BLaER1 treated with 17β-estradiol and CSF1 and Interleukin-3, amounts not matched to agents 10 nM and 100 nM (cell line): ENCODE data around the gene BTBD17.
"Not testable (repeated sequence)": the region's sequence is repeated elsewhere in the genome, so short reads cannot be mapped to it uniquely, and the experiment has no call there.

Experiments
- H3K27ac ChIP-seq, 11 experiments: shearing (Covaris generic); formaldehyde crosslinking; 2 replicates each; pipeline ENCODE4 v1.8.1; 2022
- H3K27me3 ChIP-seq, 11 experiments: shearing (Covaris generic); formaldehyde crosslinking; 2 replicates each; pipeline ENCODE4 v1.8.1; 2022
- H3K36me3 ChIP-seq, 11 experiments: shearing (Covaris generic); formaldehyde crosslinking; 2 replicates each; pipeline ENCODE4 v1.8.1; 2022
- H3K4me1 ChIP-seq, 10 experiments: shearing (Covaris generic); formaldehyde crosslinking; 2 replicates each; pipeline ENCODE4 v1.8.1; 2022
- H3K4me2 ChIP-seq, 11 experiments: shearing (Covaris generic); formaldehyde crosslinking; 2 replicates each; pipeline ENCODE4 v1.8.1; 2022
- H3K4me3 ChIP-seq, 10 experiments: shearing (Covaris generic); formaldehyde crosslinking; 2 replicates each; pipeline ENCODE4 v1.8.1; 2022
- H3K9ac ChIP-seq, 11 experiments: shearing (Covaris generic); formaldehyde crosslinking; 2 replicates each; pipeline ENCODE4 v1.8.1; 2022
- H3K9me3 ChIP-seq, 11 experiments: shearing (Covaris generic); formaldehyde crosslinking; replicated peaks in 1 of 11; 2 replicates each; pipeline ENCODE4 v1.8.1; 2022
- H4K20me1 ChIP-seq, 11 experiments: shearing (Covaris generic); formaldehyde crosslinking; 2 replicates each; pipeline ENCODE4 v1.8.1; 2022
- Cebpa-rat ChIP-seq, 11 experiments: shearing (Covaris generic); IDR thresholded peaks; 2 replicates each; pipeline ENCODE4 v1.8.1; 2022

BTBD17 gene, protein sequence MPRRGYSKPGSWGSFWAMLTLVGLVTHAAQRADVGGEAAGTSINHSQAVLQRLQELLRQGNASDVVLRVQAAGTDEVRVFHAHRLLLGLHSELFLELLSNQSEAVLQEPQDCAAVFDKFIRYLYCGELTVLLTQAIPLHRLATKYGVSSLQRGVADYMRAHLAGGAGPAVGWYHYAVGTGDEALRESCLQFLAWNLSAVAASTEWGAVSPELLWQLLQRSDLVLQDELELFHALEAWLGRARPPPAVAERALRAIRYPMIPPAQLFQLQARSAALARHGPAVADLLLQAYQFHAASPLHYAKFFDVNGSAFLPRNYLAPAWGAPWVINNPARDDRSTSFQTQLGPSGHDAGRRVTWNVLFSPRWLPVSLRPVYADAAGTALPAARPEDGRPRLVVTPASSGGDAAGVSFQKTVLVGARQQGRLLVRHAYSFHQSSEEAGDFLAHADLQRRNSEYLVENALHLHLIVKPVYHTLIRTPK

DNA sequence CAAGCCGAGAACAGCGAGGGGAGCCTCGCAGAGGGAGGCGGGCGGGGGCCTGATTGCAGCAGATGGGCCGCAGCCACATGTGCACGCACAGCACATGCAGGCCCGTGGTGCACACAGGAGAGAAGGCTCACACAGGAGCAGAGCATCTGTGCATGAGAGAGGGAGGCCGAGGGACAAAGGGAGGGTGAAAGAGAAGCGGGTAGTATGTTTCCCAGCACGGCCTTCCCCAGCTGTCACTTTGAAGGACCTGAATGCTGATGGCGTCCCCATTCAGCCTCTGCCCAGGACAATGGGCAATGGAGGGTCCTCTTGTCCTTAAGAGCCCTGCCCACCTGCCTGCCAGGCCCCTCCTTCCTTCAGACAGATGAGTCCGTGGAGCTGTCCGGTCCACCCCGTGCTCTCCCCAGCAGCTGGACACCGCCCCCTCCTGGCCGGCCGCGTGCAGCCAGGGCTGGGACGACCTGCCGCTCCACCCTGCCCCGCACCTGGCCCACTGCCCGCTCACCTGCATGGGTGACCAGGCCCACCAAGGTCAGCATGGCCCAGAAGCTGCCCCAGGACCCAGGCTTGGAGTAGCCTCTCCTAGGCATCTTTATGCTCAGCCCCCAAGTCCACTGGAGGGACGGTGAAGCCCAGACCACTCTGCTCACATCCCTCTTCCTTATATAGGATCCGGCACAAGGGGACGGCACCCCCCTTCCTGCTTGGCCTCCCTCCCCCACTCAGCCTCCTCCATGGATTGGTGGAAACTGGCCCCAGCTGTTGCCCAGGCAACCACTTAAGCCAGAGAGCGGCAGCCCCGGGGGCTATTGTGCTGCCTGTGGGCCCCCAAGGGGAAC is at the start of gene BTBD17:
Gene BTBD17 (minus strand): TSS at position 639 of the 839 bp plus-strand sequence. CDS start 49 bp downstream, at position 590.
- H4K20me1 ChIP-seq: no peaks in the 10 kb centered on the region
- peaks cover 17 to 28% (median 24%) of the 10 kb centered on the region in 11 experiments for H3K27me3 ChIP-seq
- peaks cover 0 to 4% (median 0%) of the 10 kb centered on the region in 11 experiments; a peak in 1 of 22 replicates for H3K9me3 ChIP-seq
- TF ChIP-seq Cebpa-rat (IDR thresholded peaks at IDR 0.05): no peak
- no peak within 1 kb of the TSS for H3K9ac ChIP-seq
- H3K4me2 ChIP-seq: peak within 1 kb of the TSS; percentile 11 to 56 (median 42); a peak in 20 of 22 replicates
- H3K4me3 ChIP-seq: no peak within 1 kb of the TSS
- peaks cover 6 to 21% (median 19%) of the 10 kb centered on the region in 10 experiments; a peak in 19 of 20 replicates for H3K4me1 ChIP-seq
- H3K36me3 ChIP-seq: no peaks in the 10 kb centered on the region
- H3K27ac ChIP-seq: no peak within 1 kb of the TSS

DNA sequence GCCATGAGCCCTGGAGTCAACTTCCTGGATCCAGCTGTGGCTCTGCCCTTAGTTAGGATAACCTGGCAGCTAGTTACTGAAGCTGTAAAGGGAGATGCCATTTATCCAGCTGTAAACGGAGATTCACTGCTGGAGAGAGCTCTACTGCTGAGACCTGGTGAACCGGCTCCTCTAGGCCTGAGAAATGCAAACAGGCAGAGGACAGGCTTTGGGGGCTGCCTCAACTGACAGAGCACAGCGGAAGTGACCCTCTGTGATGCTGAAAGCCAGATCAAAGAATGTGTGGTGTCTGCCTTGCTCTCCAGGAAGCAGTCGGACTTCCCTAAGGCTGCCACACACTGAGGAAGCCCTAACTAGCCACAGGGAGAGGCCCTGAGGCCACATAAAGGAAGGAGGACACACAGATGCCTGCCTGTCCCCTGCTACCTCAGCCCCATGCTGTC is 48.4 kb upstream of the BTBD17 start:
- Histone ChIP-seq H3K27ac (peak overlapping the region in 8 of 11 experiments; percentile 13 to 61 (median 32); a peak in 13 of 22 replicates), H3K27me3 (no peaks in the 10 kb centered on the region), H4K20me1 (no peaks in the 10 kb centered on the region; a peak in 1 of 22 replicates), H3K4me2 (peak overlapping the region; percentile 36 to 79 (median 59)), H3K36me3 (no peaks in the 10 kb centered on the region), H3K9me3 (no peaks in the 10 kb centered on the region), H3K4me1 (peaks cover 13 to 33% (median 24%) of the 10 kb centered on the region in 10 experiments), H3K9ac (peak overlapping the region in 7 of 11 experiments; percentile 4 to 40 (median 32); a peak in 9 of 22 replicates), H3K4me3 (no peak overlapping the region)
- no peak for TF ChIP-seq Cebpa-rat (IDR thresholded peaks at IDR 0.05)

DNA sequence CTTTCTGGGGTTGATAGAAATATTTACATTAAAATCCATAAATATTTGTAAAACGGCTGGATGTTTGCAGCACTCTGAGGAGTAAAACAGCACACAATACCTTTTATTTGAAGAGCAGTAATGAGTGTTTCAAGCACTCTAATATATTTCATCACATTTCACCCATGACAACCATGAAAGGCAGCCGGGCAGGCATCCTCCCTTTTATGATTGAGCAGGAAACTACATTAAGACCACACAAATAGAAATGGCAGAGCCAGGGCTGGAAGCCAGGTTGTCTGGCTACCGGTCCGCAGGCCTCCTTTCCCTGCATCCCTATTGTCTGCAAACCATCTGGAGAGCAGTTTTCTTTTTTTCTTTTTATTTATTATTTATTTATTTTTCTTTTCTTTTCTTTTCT is 47.1 kb upstream of the BTBD17 start:
- Histone ChIP-seq H3K4me3 (no peak overlapping the region), H3K4me2 (peak overlapping the region in 1 of 11 experiments; percentile 20; a peak in 1 of 22 replicates), H3K27ac (no peak overlapping the region), H3K27me3 (no peaks in the 10 kb centered on the region), H4K20me1 (no peaks in the 10 kb centered on the region; a peak in 1 of 22 replicates), H3K9me3 (no peaks in the 10 kb centered on the region), H3K4me1 (peaks cover 13 to 26% (median 18%) of the 10 kb centered on the region in 10 experiments), H3K36me3 (no peaks in the 10 kb centered on the region), H3K9ac (no peak overlapping the region)
- TF ChIP-seq Cebpa-rat (IDR thresholded peaks at IDR 0.05): no peak

DNA sequence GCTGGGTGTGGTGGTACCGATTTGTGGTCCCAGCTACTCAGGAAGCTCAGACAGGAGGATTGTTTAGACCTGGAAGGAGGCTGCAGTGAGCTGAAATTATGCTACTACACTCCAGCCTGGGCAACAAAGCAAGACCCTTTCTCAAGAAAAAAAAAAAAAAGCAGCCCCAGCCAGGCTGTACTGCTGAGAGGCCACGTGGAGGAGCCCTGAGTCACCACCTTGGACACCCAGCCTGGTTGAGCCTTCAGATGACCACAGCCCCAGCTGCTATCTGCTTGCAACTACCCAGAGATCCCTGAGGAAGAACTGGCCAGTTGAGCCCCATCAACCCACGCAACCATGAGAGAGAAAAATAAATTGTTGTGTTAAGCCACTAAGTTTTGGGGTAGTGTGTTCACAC is 46.6 kb upstream of the BTBD17 start:
- H3K9me3 ChIP-seq: no peaks in the 10 kb centered on the region
- H3K9ac ChIP-seq: no peak overlapping the region

DNA sequence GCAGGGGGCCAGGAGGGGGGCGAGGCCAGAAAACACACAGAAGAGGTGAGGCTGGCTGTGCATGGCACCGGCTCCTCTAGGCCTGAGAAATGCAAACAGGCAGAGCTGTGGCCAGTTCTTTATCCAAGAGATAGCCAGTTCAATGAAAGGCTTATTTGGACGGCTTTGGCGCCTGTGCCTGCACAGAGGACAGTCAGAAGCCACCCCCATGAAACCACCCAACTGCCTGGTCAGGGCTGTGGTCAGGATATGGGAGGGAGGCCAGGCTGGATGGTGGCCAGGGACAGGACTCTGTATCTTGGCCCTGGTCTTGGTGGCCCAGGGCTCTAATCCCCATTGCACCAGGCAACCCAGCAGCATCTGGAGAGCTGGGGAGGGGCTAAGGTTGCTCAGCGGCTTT is 45.7 kb upstream of the BTBD17 start:
- Histone ChIP-seq H3K27me3 (no peaks in the 10 kb centered on the region), H3K27ac (no peak overlapping the region), H4K20me1 (no peaks in the 10 kb centered on the region; a peak in 1 of 22 replicates), H3K36me3 (no peaks in the 10 kb centered on the region), H3K9ac (no peak overlapping the region), H3K4me3 (no peak overlapping the region), H3K9me3 (no peaks in the 10 kb centered on the region), H3K4me1 (peaks cover 13 to 32% (median 23%) of the 10 kb centered on the region in 10 experiments), H3K4me2 (no peak overlapping the region; a peak in 1 of 22 replicates)
- TF ChIP-seq Cebpa-rat (IDR thresholded peaks at IDR 0.05): no peak

More for the DNA sequence above, 46.6 kb upstream of the BTBD17 start:
- TF ChIP-seq Cebpa-rat (IDR thresholded peaks at IDR 0.05): no peak
- H3K4me1 ChIP-seq: peaks cover 13 to 32% (median 22%) of the 10 kb centered on the region in 10 experiments
- H3K36me3 ChIP-seq: no peaks in the 10 kb centered on the region
- H4K20me1 ChIP-seq: no peaks in the 10 kb centered on the region; a peak in 1 of 22 replicates
- no peak overlapping the region for H3K27ac ChIP-seq
- H3K4me2 ChIP-seq: peak overlapping the region in 2 of 11 experiments; percentile 20 to 23; a peak in 1 of 22 replicates
- H3K4me3 ChIP-seq: no peak overlapping the region
- no peaks in the 10 kb centered on the region for H3K27me3 ChIP-seq

DNA sequence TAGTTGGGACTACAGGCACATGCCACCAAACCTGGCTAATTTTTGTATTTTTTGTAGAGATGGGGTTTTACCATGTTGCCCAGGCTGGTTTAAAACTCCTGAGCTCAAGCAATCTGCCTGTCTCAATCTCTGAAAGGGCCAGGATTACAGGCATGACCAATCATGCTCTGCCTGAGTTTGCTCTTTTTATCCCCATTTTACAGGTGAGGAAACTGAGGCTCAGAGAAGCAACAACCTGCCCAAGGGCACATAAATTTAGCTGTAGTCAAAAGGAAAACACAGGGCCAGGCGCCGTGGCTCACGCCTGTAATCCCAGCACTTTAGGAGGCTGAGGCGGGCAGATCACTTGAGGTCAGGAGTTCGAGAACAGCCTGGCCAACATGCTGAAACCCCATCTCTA is 43.6 kb upstream of the BTBD17 start:
- not testable (repeated sequence) for H3K4me3 ChIP-seq, H3K9me3 ChIP-seq, H3K27me3 ChIP-seq, H3K4me2 ChIP-seq, H3K27ac ChIP-seq, H3K9ac ChIP-seq, H3K36me3 ChIP-seq, H4K20me1 ChIP-seq
- H3K4me1 ChIP-seq: peaks cover 10 to 30% (median 19%) of the 10 kb centered on the region in 10 experiments

DNA sequence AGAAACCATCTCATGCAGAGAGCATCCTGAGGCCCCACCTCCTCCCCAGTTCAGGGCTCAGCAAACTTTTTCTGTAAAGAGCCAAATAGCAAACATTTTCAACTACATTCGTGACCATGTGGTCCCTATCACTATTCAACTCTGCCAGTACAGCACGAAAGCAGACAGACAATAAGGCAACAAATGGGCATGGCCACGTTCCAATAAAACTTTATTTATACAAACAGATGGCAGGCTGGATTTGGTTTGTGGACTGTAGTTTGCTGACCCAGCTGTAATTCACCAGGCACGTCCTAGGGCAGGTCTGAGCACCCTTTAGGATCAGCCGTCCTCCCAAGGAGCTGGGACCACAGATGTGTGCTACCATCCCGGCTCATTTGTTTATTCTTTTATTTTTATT is 43.1 kb upstream of the BTBD17 start:
- no peak overlapping the region for H3K4me2 ChIP-seq
- no peak overlapping the region for H3K4me3 ChIP-seq
- peaks cover 5 to 25% (median 14%) of the 10 kb centered on the region in 10 experiments for H3K4me1 ChIP-seq
- peaks cover 0 to 2% (median 0%) of the 10 kb centered on the region in 11 experiments; a peak in 1 of 22 replicates for H3K9me3 ChIP-seq
- TF ChIP-seq Cebpa-rat (IDR thresholded peaks at IDR 0.05): no peak
- H3K27ac ChIP-seq: no peak overlapping the region
- no peak overlapping the region for H3K9ac ChIP-seq
- no peaks in the 10 kb centered on the region for H3K36me3 ChIP-seq
- H3K27me3 ChIP-seq: no peaks in the 10 kb centered on the region
- H4K20me1 ChIP-seq: no peaks in the 10 kb centered on the region

DNA sequence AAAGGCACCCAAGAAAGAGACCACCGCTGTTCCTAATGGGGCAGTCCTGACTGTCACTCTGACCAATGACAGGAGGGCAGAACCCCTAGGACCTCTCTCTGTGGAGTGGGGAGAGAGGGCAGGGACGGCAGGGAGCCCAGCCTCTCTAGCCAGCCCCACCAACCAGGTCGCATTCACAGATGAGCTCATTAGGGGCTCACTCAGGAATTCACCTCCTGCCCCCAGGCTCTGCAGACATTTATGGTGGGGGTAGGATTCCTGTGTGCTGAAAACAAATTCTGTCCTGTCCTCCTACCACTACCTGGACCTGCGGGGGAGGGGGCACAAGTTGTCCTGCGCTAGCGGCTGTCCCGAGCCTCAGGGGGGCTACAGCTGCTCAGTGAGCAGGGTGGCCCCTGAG is 42.5 kb upstream of the BTBD17 start:
- peaks cover 0 to 19% (median 10%) of the 10 kb centered on the region in 10 experiments; a peak in 10 of 20 replicates for H3K4me1 ChIP-seq
- no peak for TF ChIP-seq Cebpa-rat (IDR thresholded peaks at IDR 0.05)
- no peak overlapping the region for H3K4me3 ChIP-seq
- H3K36me3 ChIP-seq: no peaks in the 10 kb centered on the region
- no peaks in the 10 kb centered on the region for H4K20me1 ChIP-seq
- no peak overlapping the region for H3K4me2 ChIP-seq
- peaks cover 0 to 7% (median 0%) of the 10 kb centered on the region in 11 experiments; a peak in 1 of 22 replicates for H3K9me3 ChIP-seq
- no peak overlapping the region for H3K9ac ChIP-seq
- no peak overlapping the region for H3K27ac ChIP-seq
- no peaks in the 10 kb centered on the region for H3K27me3 ChIP-seq
